ENCODE data around the gene EYS. TPM values are rescaled to one million over a fixed set of nuclear protein-coding genes. Genes with fewer than 3 reads are reported as not detected.

The EYS gene
- total RNA-seq, 2 experiments from 2014 or later: not detected

DNA sequence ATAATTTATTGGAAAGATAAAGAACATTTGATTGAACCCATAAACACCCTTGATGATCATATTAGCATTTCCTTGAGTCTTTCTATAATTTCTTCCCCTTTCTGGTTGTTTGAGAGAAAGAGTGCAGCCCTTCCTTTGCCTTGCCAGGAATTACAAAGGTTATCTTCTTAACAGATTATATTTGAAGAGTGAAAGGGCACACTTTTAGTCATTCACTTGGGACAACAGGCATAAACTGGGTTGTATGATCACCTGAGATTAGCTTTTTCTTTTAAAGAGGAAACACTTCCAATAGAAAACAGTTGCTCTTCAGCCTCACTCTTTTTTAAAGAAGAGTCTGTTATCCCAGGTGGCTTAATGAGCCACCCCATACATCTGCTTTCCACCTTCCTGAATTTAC lies 1776.2 kb downstream of the EYS start:
- Mint-ChIP-seq H3K27ac (no peak overlapping the region), H3K4me3 (no peak overlapping the region), H3K36me3 (ENCODE audit: low read depth) (no peaks in the 10 kb centered on the region), H3K9me3 (ENCODE audit: low read depth) (no peaks in the 10 kb centered on the region), H3K27me3 (no peaks in the 10 kb centered on the region), H3K4me1 (no peaks in the 10 kb centered on the region)
- ChIA-PET CTCF (no interaction called here), POLR2A (no interaction called here)
- intact Hi-C loops (cut with DNase I, micrococcal nuclease): no loop called here
- ATAC-seq: no peak
- no peak for DNase-seq

DNA sequence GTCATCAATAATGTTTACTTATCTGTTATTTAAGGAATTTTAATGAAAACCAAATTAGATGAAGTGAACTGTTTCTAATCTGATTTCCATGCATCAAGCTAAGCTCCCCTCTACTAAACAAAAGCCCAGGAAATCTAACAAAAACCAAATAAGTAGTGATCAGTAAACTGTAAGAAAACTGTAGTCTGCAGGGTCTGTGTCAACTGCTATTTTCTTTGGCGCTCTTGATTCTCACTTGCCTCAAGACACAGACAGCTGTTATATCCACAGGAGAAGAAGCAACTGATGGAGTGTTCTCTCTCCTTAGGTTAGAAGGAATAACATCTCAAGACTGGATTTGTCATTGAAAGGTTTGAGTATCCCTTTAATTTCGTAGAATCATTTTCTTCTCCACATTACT lies 1777.9 kb downstream of the EYS start:
- Mint-ChIP-seq H3K4me3 (no peak overlapping the region), H3K27ac (no peak overlapping the region), H3K9me3 (ENCODE audit: low read depth) (no peaks in the 10 kb centered on the region), H3K27me3 (no peaks in the 10 kb centered on the region), H3K36me3 (ENCODE audit: low read depth) (no peaks in the 10 kb centered on the region), H3K4me1 (no peaks in the 10 kb centered on the region)
- intact Hi-C loops (cut with DNase I, micrococcal nuclease): no loop called here
- CTCF ChIA-PET: no interaction called here
- DNase-seq: no peak
- POLR2A ChIA-PET: no interaction called here
- ATAC-seq: no peak

DNA sequence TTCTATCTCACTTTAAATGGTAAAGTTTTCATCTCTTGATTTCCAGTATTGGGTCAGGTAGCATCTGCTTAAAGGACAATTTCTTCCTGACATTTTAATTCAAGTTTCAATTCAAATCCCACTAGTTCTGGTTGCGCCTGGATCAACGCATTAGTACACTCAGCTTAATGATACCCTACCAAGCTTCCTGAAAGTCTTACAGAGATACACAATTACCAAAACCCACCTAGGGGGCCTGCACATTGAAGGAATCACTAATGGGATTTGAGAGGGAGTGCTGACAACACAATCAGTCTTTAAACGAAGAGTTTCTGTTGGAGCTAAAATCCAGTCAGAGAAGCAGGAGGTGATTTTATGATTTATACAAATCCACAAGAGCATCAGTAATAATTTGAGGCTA lies 1778.4 kb downstream of the EYS start:
- Mint-ChIP-seq H3K9me3 (ENCODE audit: low read depth) (no peaks in the 10 kb centered on the region), H3K4me1 (no peaks in the 10 kb centered on the region), H3K27me3 (no peaks in the 10 kb centered on the region), H3K4me3 (no peak overlapping the region), H3K36me3 (ENCODE audit: low read depth) (no peaks in the 10 kb centered on the region), H3K27ac (no peak overlapping the region)
- POLR2A ChIA-PET: no interaction called here
- ATAC-seq (no peak), DNase-seq (no peak)
- CTCF ChIA-PET: no interaction called here
- intact Hi-C loops (cut with DNase I, micrococcal nuclease): no loop called here

- no peaks in the 10 kb centered on the region for H3K36me3 Mint-ChIP-seq (ENCODE audit: low read depth)
- DNase-seq (no peak), ATAC-seq (no peak)
- H3K27ac Mint-ChIP-seq: no peak overlapping the region
- intact Hi-C loops (cut with DNase I, micrococcal nuclease): no loop called here
- no peak overlapping the region for H3K4me3 Mint-ChIP-seq
- H3K27me3 Mint-ChIP-seq: no peaks in the 10 kb centered on the region
- CTCF ChIA-PET: no interaction called here
- POLR2A ChIA-PET: no interaction called here
- H3K9me3 Mint-ChIP-seq (ENCODE audit: low read depth): no peaks in the 10 kb centered on the region
- H3K4me1 Mint-ChIP-seq: no peaks in the 10 kb centered on the region
These were observed 1779.8 kb downstream of the EYS start for GRCh38 chr6:63926950-63927927.

DNA sequence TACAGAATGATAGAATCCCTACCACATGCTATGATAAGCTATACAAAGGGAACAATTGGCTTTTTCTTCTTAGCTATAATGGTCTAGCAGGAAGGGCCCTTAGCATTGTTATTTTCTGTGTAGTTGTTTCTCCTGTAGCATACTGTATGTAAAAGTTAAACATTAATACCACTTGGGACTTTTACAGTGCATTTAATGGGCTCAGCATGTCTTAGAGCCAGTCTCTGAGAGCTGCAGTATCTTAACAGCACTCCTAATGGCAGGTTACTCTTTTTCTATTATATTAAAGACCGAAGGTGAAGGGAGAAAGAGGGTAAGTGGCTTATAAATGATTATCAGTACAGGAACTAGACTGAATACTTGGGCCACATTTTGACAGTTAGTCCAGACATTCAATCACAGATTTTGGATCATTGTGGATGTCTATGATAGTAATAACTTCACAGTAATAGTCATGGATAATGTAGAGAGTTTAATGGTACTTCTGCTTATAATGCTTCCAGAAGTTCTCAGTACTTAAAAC lies 1780.7 kb downstream of the EYS start:
- POLR2A ChIA-PET: no interaction called here
- DNase-seq: no peak
- Mint-ChIP-seq H3K9me3 (ENCODE audit: low read depth) (no peaks in the 10 kb centered on the region), H3K27me3 (no peaks in the 10 kb centered on the region), H3K27ac (no peak overlapping the region), H3K4me1 (no peaks in the 10 kb centered on the region), H3K36me3 (ENCODE audit: low read depth) (no peaks in the 10 kb centered on the region), H3K4me3 (no peak overlapping the region)
- CTCF ChIA-PET: no interaction called here
- intact Hi-C loops (cut with DNase I, micrococcal nuclease): no loop called here
- no peak for ATAC-seq

GRCh38 chr6:63923139-63923739 lies 1783.8 kb downstream of the EYS start:
- ATAC-seq: no peak
- intact Hi-C loops (cut with DNase I, micrococcal nuclease): loop anchor here in 1 of 2 experiments (1.0 kb wide), 1 partner anchor 408 kb away; no protein-coding TSS in a partner anchor
- H3K4me3 Mint-ChIP-seq: no peak overlapping the region
- no peaks in the 10 kb centered on the region for H3K4me1 Mint-ChIP-seq
- no peak for DNase-seq
- H3K27ac Mint-ChIP-seq: no peak overlapping the region
- no peaks in the 10 kb centered on the region for H3K9me3 Mint-ChIP-seq (ENCODE audit: low read depth)
- POLR2A ChIA-PET: no interaction called here
- H3K36me3 Mint-ChIP-seq (ENCODE audit: low read depth): no peaks in the 10 kb centered on the region
- CTCF ChIA-PET: interaction anchor here (0.7 to 1.5 kb wide), 3 partner anchors 8 to 502 kb away, joined by 3 to 6 read pairs (median 3); no protein-coding TSS in a partner anchor
- H3K27me3 Mint-ChIP-seq: no peaks in the 10 kb centered on the region

- intact Hi-C loops (cut with DNase I, micrococcal nuclease): no loop called here
- no peak overlapping the region for H3K27ac Mint-ChIP-seq
These were observed 1787.4 kb downstream of the EYS start for GRCh38 chr6:63919556-63920110.

DNA sequence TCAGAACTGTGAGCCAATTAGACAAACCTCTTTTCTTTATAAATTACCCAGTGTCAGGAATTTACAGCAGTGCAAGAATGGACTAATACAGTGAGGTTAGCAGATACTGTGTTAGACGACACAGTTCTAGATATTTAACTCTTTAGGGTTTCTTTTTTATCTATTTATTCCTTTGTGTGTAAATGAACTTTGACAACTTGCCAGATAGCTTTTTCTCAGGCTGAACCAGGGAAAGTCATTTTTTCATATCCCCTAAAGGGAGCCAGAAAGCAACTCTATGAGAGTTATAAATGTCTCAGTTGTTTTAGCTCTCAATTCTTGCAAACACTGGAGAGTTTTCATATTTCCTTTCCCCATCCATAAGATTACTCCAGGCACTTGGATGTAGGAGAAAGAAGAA lies 1794.1 kb downstream of the EYS start:
- Mint-ChIP-seq H3K27me3 (peaks cover 2% of the 10 kb centered on the region), H3K9me3 (ENCODE audit: low read depth) (no peaks in the 10 kb centered on the region), H3K36me3 (ENCODE audit: low read depth) (no peaks in the 10 kb centered on the region), H3K4me1 (no peaks in the 10 kb centered on the region), H3K4me3 (no peak overlapping the region), H3K27ac (no peak overlapping the region)
- no peak for ATAC-seq
- CTCF ChIA-PET: no interaction called here
- no peak for DNase-seq
- POLR2A ChIA-PET: no interaction called here
- intact Hi-C loops (cut with DNase I, micrococcal nuclease): no loop called here

More at GRCh38 chr6:63919556-63920110, 1787.4 kb downstream of the EYS start:
- ATAC-seq (no peak), DNase-seq (no peak)
- H3K4me3 Mint-ChIP-seq: no peak overlapping the region
- no peaks in the 10 kb centered on the region for H3K4me1 Mint-ChIP-seq
- ChIA-PET CTCF (interaction anchor here (0.6 kb wide), 1 partner anchor 483 kb away, joined by 4 read pairs; no protein-coding TSS in a partner anchor), POLR2A (no interaction called here)
- H3K27me3 Mint-ChIP-seq: no peaks in the 10 kb centered on the region
- H3K9me3 Mint-ChIP-seq (ENCODE audit: low read depth): no peaks in the 10 kb centered on the region
- no peaks in the 10 kb centered on the region for H3K36me3 Mint-ChIP-seq (ENCODE audit: low read depth)

- ChIA-PET POLR2A (no interaction called here), CTCF (no interaction called here)
- DNase-seq (no peak), ATAC-seq (no peak)
- Mint-ChIP-seq H3K27me3 (peaks cover 2% of the 10 kb centered on the region), H3K9me3 (ENCODE audit: low read depth) (no peaks in the 10 kb centered on the region), H3K4me3 (no peak overlapping the region), H3K27ac (no peak overlapping the region), H3K36me3 (ENCODE audit: low read depth) (no peaks in the 10 kb centered on the region), H3K4me1 (no peaks in the 10 kb centered on the region)
- intact Hi-C loops (cut with DNase I, micrococcal nuclease): no loop called here
These were observed 1796.0 kb downstream of the EYS start for GRCh38 chr6:63910863-63911551.

- Mint-ChIP-seq H3K27ac (no peak overlapping the region), H3K27me3 (peaks cover under 1% of the 10 kb centered on the region), H3K36me3 (ENCODE audit: low read depth) (no peaks in the 10 kb centered on the region), H3K4me1 (no peaks in the 10 kb centered on the region), H3K4me3 (no peak overlapping the region), H3K9me3 (ENCODE audit: low read depth) (no peaks in the 10 kb centered on the region)
- ATAC-seq (no peak), DNase-seq (no peak)
- intact Hi-C loops (cut with DNase I, micrococcal nuclease): no loop called here
- CTCF ChIA-PET: no interaction called here
- POLR2A ChIA-PET: no interaction called here
These were observed 1802.3 kb downstream of the EYS start for GRCh38 chr6:63904650-63905248.

DNA sequence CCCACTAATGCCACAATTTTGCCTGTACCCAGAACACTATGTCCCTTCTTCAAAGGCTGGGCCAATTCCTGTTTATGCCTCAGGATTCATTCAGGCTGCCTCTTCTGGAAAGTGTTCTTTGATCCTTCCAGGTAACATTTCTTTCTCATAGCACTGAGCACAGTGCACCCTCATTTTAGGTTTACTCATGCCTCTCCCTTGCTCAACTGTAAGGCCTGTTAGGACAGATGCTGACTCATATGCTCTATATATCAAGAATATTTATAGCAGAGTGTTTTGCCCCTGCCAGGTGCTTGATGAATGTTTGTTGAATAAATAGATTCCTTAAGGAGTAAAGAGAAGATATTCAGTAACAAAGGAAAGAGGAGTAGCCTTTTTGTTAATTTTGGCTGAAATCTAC lies 1807.5 kb downstream of the EYS start:
- no peak for DNase-seq
- no peaks in the 10 kb centered on the region for H3K27me3 Mint-ChIP-seq
- ATAC-seq: no peak

More for the DNA sequence above, 1807.5 kb downstream of the EYS start:
- Mint-ChIP-seq H3K9me3 (ENCODE audit: low read depth) (no peaks in the 10 kb centered on the region), H3K4me1 (no peaks in the 10 kb centered on the region), H3K4me3 (no peak overlapping the region), H3K36me3 (ENCODE audit: low read depth) (no peaks in the 10 kb centered on the region), H3K27ac (no peak overlapping the region)
- ChIA-PET CTCF (no interaction called here), POLR2A (no interaction called here)
- intact Hi-C loops (cut with DNase I, micrococcal nuclease): no loop called here
